MV-4-11 (cell line): ENCODE results near the gene ARL14.

Experiments
- DNase-seq: peaks from one replicate; lab custom pipeline; 2025; lab: John Stamatoyannopoulos, UW

Gene ARL14

GRCh38 chr3:160722331-160722730, 45.4 kb downstream of the ARL14 start:
- DNase-seq, result no peak

GRCh38 chr3:160725338-160725737, 48.4 kb downstream of the ARL14 start:
- DNase-seq, result no peak
